Heart left ventricle (tissue), 16 donors: ENCODE data around the gene GSAP. TPM values are rescaled to one million over a fixed set of nuclear protein-coding genes. Genes with fewer than 3 reads are reported as not detected.

Experiments used
- ATAC-seq, 4 donors: fragments of 200-7000 bp; cut with Tn5 transposase; one replicate each; pipeline ENCODE4 v1.9.1; 2020 to 2022; ENCODE audit warnings: moderate library complexity in 4 of 4, mild to moderate bottlenecking in 3 of 4, moderate number of reproducible peaks in 1 of 4
- DNase-seq, 5 donors: peaks; one replicate each; pipeline ENCODE4 v3.0.0-alpha.2; 2020
- H3K27ac ChIP-seq, 12 donors: fragments of 200-600 bp; sonication (generic) in 4 of 12; one replicate each; pipeline versions ENCODE4 v1.5.0 to v1.8.0; 2016 to 2022; ENCODE audit warnings: mild to moderate bottlenecking in 2 of 12
- H3K27me3 ChIP-seq, 9 donors: fragments of 200-600 bp; sonication (generic) in 2 of 9; one replicate each; pipeline versions ENCODE4 v1.5.1 to v1.8.0; 2016 to 2022; ENCODE audit warnings: mild to moderate bottlenecking in 3 of 9
- H3K36me3 ChIP-seq, 9 donors: fragments of 200-600 bp; sonication (generic) in 2 of 9; one replicate each; pipeline versions ENCODE4 v1.5.0 to v1.8.0; 2018 to 2022; ENCODE audit warnings: mild to moderate bottlenecking in 2 of 9
- H3K4me1 ChIP-seq, 12 donors: fragments of 200-600 bp; sonication (generic) in 4 of 12; one replicate each; pipeline versions ENCODE4 v1.5.0 to v1.8.0; 2016 to 2022; ENCODE audit warnings: mild to moderate bottlenecking in 3 of 12
- H3K4me3 ChIP-seq, 12 donors: fragments of 200-600 bp; sonication (generic) in 4 of 12; one replicate each; pipeline versions ENCODE4 v1.5.0 to v1.8.0; 2017 to 2022; ENCODE audit warnings: mild to moderate bottlenecking in 9 of 12, moderate library complexity in 4 of 12
- H3K9me3 ChIP-seq, 12 donors: fragments of 200-600 bp; sonication (generic) in 4 of 12; one replicate each; pipeline versions ENCODE4 v1.5.0 to v1.8.0; 2016 to 2022; ENCODE audit warnings: mild to moderate bottlenecking in 1 of 12
- CTCF ChIP-seq, 12 donors: fragments of 200-600 bp; sonication (generic) in 4 of 12; IDR thresholded peaks; one replicate each; pipeline versions ENCODE4 v1.5.0 to v1.8.0; 2018 to 2022; ENCODE audit warnings: antibody characterized with exemption in 12 of 12, mild to moderate bottlenecking in 5 of 12
- POLR2A ChIP-seq, 2 donors: fragments of 450-650 bp; IDR thresholded peaks; one replicate each; pipeline ENCODE4 v1.6.1; 2017; ENCODE audit warnings: antibody characterized with exemption in 2 of 2, mild to moderate bottlenecking in 2 of 2, moderate library complexity in 2 of 2
- WGBS, 4 donors: extraction: QIAGEN DNeasy Blood & Tissue Kit in 2 of 4; methylation state at CpG; one replicate each; pipeline versions ENCODE4 v1.1.5 to v1.1.7; 2013 to 2018; 5-methylcytosine and 5-hydroxymethylcytosine counted together
- intact Hi-C, 10 donors: fragments of 100-400 bp; cut with DNase I; formaldehyde crosslinking; loops; one replicate each; pipeline versions ENCODE4 v1.11.1 to v1.14.2; 2022
- polyA plus RNA-seq, 2 donors: library from polyadenylated mRNA; stranded (reverse); fragments of 200-250 nt; gene quantifications; one replicate each; pipeline ENCODE4 v1.2.3, GENCODE V29; 2013
- total RNA-seq, 9 donors: library from RNA; depleted of rRNA in 2 of 9; stranded (reverse); fragments of >200 nt in 2 of 9; fragmentation: NEBNext Ultra II Directional in 3 of 9; extraction: Animal tissue kit (Norgen Biotek cat#: 25700) in 3 of 9; gene quantifications; one replicate each; pipeline versions ENCODE4 v1.1.0 to v1.2.4, GENCODE V29; 2016 to 2023
- donor health status: ischemic (EF 13 %, LVEDD 7.1; RV severe dilation, severe dysfunction).
- donor health status: healthy with polysubstance abuse.
- donor health status: DM: no; HTN: yes; CAD: no.
- donor health status: DM: no; HTN: no; CAD: no.
- donor health status: ischemic (EF 25% LVEDD 6.9; RV normal size, moderate dysfunction).
- donor health status: ischemic (EF 25% LVEDD 5.7; RV mildly dilated, moderate dysfunction).
- donor health status: healthy.
- donor health status: DM: yes; HTN: yes; CAD: no.
- donor health status: ischemic (EF 35%, LVEDD 5.7; RV mildly dilated, moderate dysfunction).
- donor health status: nonischemic (EF 11% LVEDD 7.7; RV severe dilation, severe dysfunction).
- donor health status: DM: yes; HTN: yes; CAD: no.
- donor health status: PGD.
- donor health status: ischemic (EF 29% LVEDD 5.4; RV normal size, mild dysfunction).
- donor health status: nonischemic (EF 23%, LVEDD 6.1; RV moderate dilation, normal function).

Gene GSAP
- total and polyA plus RNA-seq, 11 donors, result 1.7 to 24.9 (median 6.5) TPM

GRCh38 chr7:77383333-77383740 is 32.8 kb downstream of the GSAP start:
- intact Hi-C loops, result no loop called here
- no peak for ATAC-seq
- no peak overlapping the region for H3K27ac ChIP-seq
- H3K4me1 ChIP-seq, result peaks cover 0 to 19% (median 5%) of the 10 kb centered on the region in 12 donors
- H3K9me3 ChIP-seq, result no peaks in the 10 kb centered on the region
- H3K27me3 ChIP-seq, result no peaks in the 10 kb centered on the region
- peaks cover 0 to 52% (median 7%) of the 10 kb centered on the region in 9 donors for H3K36me3 ChIP-seq
- TF ChIP-seq POLR2A (IDR thresholded peaks at IDR 0.05) (no peak), CTCF (IDR thresholded peaks at IDR 0.05) (no peak)
- no peak overlapping the region for H3K4me3 ChIP-seq
- WGBS, 4 donors, result 82 to 88% (median 84%) methylated on average over 6 of the region's 6 CpGs
- DNase-seq, result no peak

GRCh38 chr7:77382532-77382931 is 33.6 kb downstream of the GSAP start:
- Histone ChIP-seq H3K4me3 (no peak overlapping the region), H3K36me3 (peaks cover 0 to 60% (median 7%) of the 10 kb centered on the region in 9 donors), H3K4me1 (peaks cover 0 to 12% (median 4%) of the 10 kb centered on the region in 12 donors), H3K27ac (no peak overlapping the region), H3K9me3 (no peaks in the 10 kb centered on the region), H3K27me3 (no peaks in the 10 kb centered on the region)
- no peak for TF ChIP-seq CTCF (IDR thresholded peaks at IDR 0.05)
- no peak for TF ChIP-seq POLR2A (IDR thresholded peaks at IDR 0.05)
- ATAC-seq, result no peak
- intact Hi-C loops, result no loop called here
- no peak for DNase-seq

- 89 to 97% (median 95%) methylated on average over 3 of the region's 3 CpGs for WGBS, 4 donors
- Histone ChIP-seq H3K4me1 (no peaks in the 10 kb centered on the region), H3K27me3 (no peaks in the 10 kb centered on the region), H3K36me3 (peaks cover 0 to 80% (median 29%) of the 10 kb centered on the region in 9 donors), H3K9me3 (no peaks in the 10 kb centered on the region), H3K27ac (no peak overlapping the region), H3K4me3 (no peak overlapping the region)
- no peak for ATAC-seq
- no peak for DNase-seq
- TF ChIP-seq CTCF (IDR thresholded peaks at IDR 0.05) (no peak), POLR2A (IDR thresholded peaks at IDR 0.05) (no peak)
- intact Hi-C loops, result no loop called here
Observed at GRCh38 chr7:77378584-77378983, 37.6 kb downstream of the GSAP start.

- intact Hi-C loops, result no loop called here
- Histone ChIP-seq H3K4me1 (no peaks in the 10 kb centered on the region), H3K27ac (no peak overlapping the region), H3K9me3 (peaks cover 0 to 4% (median 0%) of the 10 kb centered on the region in 12 donors), H3K27me3 (no peaks in the 10 kb centered on the region), H3K4me3 (no peak overlapping the region), H3K36me3 (peaks cover 0 to 56% (median 22%) of the 10 kb centered on the region in 9 donors)
- DNase-seq (no peak), ATAC-seq (no peak)
- WGBS, 4 donors, result 80 to 90% (median 82%) methylated on average over 1 of the region's 1 CpG
- TF ChIP-seq CTCF (IDR thresholded peaks at IDR 0.05), result no peak
- TF ChIP-seq POLR2A (IDR thresholded peaks at IDR 0.05), result no peak
Observed at GRCh38 chr7:77370606-77371005, 45.5 kb downstream of the GSAP start.
